ENCODE results near the gene THOC5.

GRCh38 chr22:29464581-29464980, 89.0 kb downstream of the THOC5 start:
- TF ChIP-seq, protein P1, sequence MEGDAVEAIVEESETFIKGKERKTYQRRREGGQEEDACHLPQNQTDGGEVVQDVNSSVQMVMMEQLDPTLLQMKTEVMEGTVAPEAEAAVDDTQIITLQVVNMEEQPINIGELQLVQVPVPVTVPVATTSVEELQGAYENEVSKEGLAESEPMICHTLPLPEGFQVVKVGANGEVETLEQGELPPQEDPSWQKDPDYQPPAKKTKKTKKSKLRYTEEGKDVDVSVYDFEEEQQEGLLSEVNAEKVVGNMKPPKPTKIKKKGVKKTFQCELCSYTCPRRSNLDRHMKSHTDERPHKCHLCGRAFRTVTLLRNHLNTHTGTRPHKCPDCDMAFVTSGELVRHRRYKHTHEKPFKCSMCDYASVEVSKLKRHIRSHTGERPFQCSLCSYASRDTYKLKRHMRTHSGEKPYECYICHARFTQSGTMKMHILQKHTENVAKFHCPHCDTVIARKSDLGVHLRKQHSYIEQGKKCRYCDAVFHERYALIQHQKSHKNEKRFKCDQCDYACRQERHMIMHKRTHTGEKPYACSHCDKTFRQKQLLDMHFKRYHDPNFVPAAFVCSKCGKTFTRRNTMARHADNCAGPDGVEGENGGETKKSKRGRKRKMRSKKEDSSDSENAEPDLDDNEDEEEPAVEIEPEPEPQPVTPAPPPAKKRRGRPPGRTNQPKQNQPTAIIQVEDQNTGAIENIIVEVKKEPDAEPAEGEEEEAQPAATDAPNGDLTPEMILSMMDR (IDR thresholded peaks at IDR 0.05; ENCODE audit: insufficient read depth, low read length, poor library complexity, severe bottlenecking): no peak
- no peak for TF ChIP-seq EZH2phosphoT487 (conservative IDR thresholded peaks at IDR 0.05; ENCODE audit: low read length)
